K562 (cell line): ENCODE data around the gene SLC27A4. TPM values are rescaled to one million over a fixed set of nuclear protein-coding genes. Genes with fewer than 3 reads are reported as not detected.

Experiments
- FOXM1 ChIP-seq, 2 experiments: fragments of 450-650 bp in 1 of 2; sonication (generic) in 1 of 2; formaldehyde crosslinking in 1 of 2; IDR thresholded peaks; 2 replicates each; pipeline versions ENCODE4 v1.6.1 to v1.9.0; 2017 to 2022; ENCODE audit warnings: low read depth in 2 of 2, mild to moderate bottlenecking in 2 of 2, missing genetic modification reagents in 1 of 2, moderate library complexity in 1 of 2
- HEY1 ChIP-seq: fragments of 250-450 bp; sonication (Bioruptor Pico); IDR thresholded peaks from 2 replicates; pipeline ENCODE4 v1.5.0; 2020; ENCODE audit warnings: mild to moderate bottlenecking, moderate library complexity, borderline replicate concordance
- NFRKB ChIP-seq: fragments of 450-650 bp; IDR thresholded peaks from 2 replicates; pipeline ENCODE4 v1.6.1; 2016; ENCODE audit warnings: low read depth
- NFXL1 ChIP-seq: fragments of 450-650 bp; formaldehyde crosslinking; IDR thresholded peaks from 2 replicates; pipeline ENCODE4 v1.4.0; 2021; ENCODE audit warnings: mild to moderate bottlenecking
- RBM22 ChIP-seq: fragments of 200-400 bp; formaldehyde crosslinking; IDR thresholded peaks from 2 replicates; pipeline ENCODE4 v1.6.1; 2018; ENCODE audit warnings: low read length, low read depth; ENCODE audit not compliant: poor library complexity, severe bottlenecking
- SMAD1 ChIP-seq: fragments of 150-350 bp; IDR thresholded peaks from 2 replicates; pipeline ENCODE4 v1.6.1; 2014; ENCODE audit warnings: low read length, low read depth; ENCODE audit not compliant: partially characterized antibody
- TBP ChIP-seq: optimal IDR thresholded peaks from 2 replicates; pipeline ENCODE3; 2011; ENCODE audit warnings: low read depth, low read length, improper control_type of control experiment
- ZBTB17 ChIP-seq: fragments of 450-650 bp; formaldehyde crosslinking; IDR thresholded peaks from 2 replicates; pipeline ENCODE4 v1.4.0; 2020; ENCODE audit warnings: mild to moderate bottlenecking
- ZNF239 ChIP-seq: fragments of 250-450 bp; sonication (Bioruptor Pico); IDR thresholded peaks from 2 replicates; pipeline ENCODE4 v1.4.0; 2020; ENCODE audit warnings: mild to moderate bottlenecking
- polyA plus RNA-seq, 8 experiments: library from polyadenylated mRNA; depleted of rRNA in 4 of 8; stranded (reverse) in 5 of 8; unstranded in 3 of 8; fragments of >200 nt; fragmentation: Nextera tagmentation in 2 of 8; fragmentation: Illumina TruSeq in 1 of 8; extraction: Ambion mirVana in 2 of 8; extraction: Trizol in 1 of 8; gene quantifications; 2 replicates each; pipeline versions ENCODE4 v1.2.1 to v1.2.3, GENCODE V29; 2011 to 2014; ENCODE audit warnings: inconsistent platforms in 1 of 8, missing spikeins in 1 of 8
- total RNA-seq, 7 experiments: library from RNA; depleted of rRNA in 6 of 7; stranded (reverse); fragments of >200 nt in 6 of 7; fragmentation: Illumina TruSeq in 2 of 7; extraction: Trizol in 2 of 7; gene quantifications; 2 replicates each; pipeline versions ENCODE4 v1.2.1 to v1.2.3, GENCODE V29; 2011 to 2021; ENCODE audit warnings: low replicate concordance in 1 of 7
- TF ChIP-seq, protein P1 (sequence below): sonication (generic); formaldehyde crosslinking; IDR thresholded peaks from 2 replicates; pipeline ENCODE4 v1.8.1; 2023; ENCODE audit warnings: missing genetic modification reagents, mild to moderate bottlenecking, borderline replicate concordance
- TF ChIP-seq, protein P2 (sequence below): fragments of 250-450 bp; sonication (Bioruptor Pico); IDR thresholded peaks from 2 replicates; pipeline ENCODE4 v1.4.0; 2020; ENCODE audit warnings: mild to moderate bottlenecking
- TF ChIP-seq, protein P3 (sequence below): fragments of 450-650 bp; formaldehyde crosslinking; conservative IDR thresholded peaks from 2 replicates; pipeline ENCODE4 v1.4.0; 2022; ENCODE audit warnings: mild to moderate bottlenecking, missing genetic modification characterization
- TF ChIP-seq, protein P4 (sequence below): fragments of 250-450 bp; sonication (Bioruptor Pico); IDR thresholded peaks from 2 replicates; pipeline ENCODE4 v1.9.0; 2021; ENCODE audit warnings: mild to moderate bottlenecking
- TF ChIP-seq, protein P5 (sequence below), 3 experiments: IDR thresholded peaks in 2 of 3; conservative IDR thresholded peaks in 1 of 3; 2 replicates each; pipeline ENCODE4 v1.5.1; 2011 to 2012; ENCODE audit warnings: low read length in 3 of 3, mild to moderate bottlenecking in 3 of 3, control low read depth in 2 of 3, improper control_type of control experiment in 1 of 3, inconsistent platforms in 1 of 3, low read depth in 1 of 3, mixed read lengths in 1 of 3, moderate library complexity in 1 of 3; ENCODE audit not compliant: insufficient read depth in 2 of 3

The SLC27A4 gene
- total and polyA plus RNA-seq, 9 of the 15 experiments (the other 6 are each of a cell fraction or from before 2014, with no cell fraction given), result 0.25 to 35.7 (median 14.0) TPM

DNA sequence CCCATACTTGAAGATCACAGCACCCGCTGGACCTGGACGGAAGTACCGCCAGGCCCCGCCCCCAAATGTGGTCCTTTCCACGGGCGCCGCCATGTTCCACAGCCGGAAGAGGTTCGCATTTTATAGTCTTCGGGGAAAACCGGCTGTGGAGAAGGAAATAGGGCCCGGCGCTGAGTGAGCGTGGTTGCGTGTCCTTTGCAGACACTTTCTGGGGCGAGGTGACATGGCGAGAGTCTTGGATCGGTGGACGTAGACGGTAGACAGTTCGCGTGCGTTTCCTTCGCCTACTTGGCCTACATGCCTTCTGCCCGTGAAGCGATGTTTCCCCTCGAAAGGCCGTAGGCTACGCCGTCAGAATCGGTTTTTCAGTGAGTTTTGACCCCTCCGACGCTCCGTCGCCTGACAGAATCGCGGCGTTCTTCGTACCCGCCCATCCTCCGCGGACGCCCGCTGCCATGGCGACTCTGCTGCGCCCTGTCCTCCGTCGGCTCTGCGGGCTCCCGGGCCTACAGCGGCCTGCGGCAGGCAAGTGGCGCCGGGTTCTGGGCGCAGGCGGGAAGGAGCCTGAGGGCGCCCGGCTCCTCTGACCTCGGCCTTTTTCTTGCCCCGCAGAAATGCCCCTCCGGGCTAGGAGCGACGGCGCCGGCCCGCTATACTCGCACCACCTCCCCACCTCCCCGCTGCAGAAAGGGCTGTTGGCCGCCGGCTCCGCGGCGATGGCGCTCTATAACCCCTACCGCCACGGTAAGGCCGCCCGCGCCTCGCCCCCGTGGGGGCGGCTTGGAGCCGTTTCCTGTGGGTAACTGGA lies 17.7 kb upstream of the SLC27A4 start, which contains the start of the genes COQ4 and TRUB2 (continued):
- TF ChIP-seq, protein P1, sequence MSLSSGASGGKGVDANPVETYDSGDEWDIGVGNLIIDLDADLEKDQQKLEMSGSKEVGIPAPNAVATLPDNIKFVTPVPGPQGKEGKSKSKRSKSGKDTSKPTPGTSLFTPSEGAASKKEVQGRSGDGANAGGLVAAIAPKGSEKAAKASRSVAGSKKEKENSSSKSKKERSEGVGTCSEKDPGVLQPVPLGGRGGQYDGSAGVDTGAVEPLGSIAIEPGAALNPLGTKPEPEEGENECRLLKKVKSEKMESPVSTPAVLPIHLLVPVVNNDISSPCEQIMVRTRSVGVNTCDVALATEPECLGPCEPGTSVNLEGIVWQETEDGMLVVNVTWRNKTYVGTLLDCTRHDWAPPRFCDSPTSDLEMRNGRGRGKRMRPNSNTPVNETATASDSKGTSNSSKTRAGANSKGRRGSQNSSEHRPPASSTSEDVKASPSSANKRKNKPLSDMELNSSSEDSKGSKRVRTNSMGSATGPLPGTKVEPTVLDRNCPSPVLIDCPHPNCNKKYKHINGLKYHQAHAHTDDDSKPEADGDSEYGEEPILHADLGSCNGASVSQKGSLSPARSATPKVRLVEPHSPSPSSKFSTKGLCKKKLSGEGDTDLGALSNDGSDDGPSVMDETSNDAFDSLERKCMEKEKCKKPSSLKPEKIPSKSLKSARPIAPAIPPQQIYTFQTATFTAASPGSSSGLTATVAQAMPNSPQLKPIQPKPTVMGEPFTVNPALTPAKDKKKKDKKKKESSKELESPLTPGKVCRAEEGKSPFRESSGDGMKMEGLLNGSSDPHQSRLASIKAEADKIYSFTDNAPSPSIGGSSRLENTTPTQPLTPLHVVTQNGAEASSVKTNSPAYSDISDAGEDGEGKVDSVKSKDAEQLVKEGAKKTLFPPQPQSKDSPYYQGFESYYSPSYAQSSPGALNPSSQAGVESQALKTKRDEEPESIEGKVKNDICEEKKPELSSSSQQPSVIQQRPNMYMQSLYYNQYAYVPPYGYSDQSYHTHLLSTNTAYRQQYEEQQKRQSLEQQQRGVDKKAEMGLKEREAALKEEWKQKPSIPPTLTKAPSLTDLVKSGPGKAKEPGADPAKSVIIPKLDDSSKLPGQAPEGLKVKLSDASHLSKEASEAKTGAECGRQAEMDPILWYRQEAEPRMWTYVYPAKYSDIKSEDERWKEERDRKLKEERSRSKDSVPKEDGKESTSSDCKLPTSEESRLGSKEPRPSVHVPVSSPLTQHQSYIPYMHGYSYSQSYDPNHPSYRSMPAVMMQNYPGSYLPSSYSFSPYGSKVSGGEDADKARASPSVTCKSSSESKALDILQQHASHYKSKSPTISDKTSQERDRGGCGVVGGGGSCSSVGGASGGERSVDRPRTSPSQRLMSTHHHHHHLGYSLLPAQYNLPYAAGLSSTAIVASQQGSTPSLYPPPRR (CRISPR knock-in tag), result no peak
- TF ChIP-seq NFRKB (no peak), NFXL1 (CRISPR knock-in tag) (0 out of 2 replicates have a peak, but pooled peaks have one; percentile 44), RBM22 (peak; percentile 99), HEY1 (CRISPR knock-in tag) (no peak), ZBTB17 (CRISPR knock-in tag) (peak; percentile 79; the same call in 1 of the 2 replicates), TBP (peak; percentile 95), SMAD1 (peak; percentile 54), FOXM1 (IDR thresholded peaks at IDR 0.05; ENCODE audit: low read depth) (no peak), FOXM1 (CRISPR knock-in tag; IDR thresholded peaks at IDR 0.05; ENCODE audit: low read depth) (no peak), ZNF239 (peak; percentile 69; the same call in 1 of the 2 replicates)
- TF ChIP-seq, protein P2, sequence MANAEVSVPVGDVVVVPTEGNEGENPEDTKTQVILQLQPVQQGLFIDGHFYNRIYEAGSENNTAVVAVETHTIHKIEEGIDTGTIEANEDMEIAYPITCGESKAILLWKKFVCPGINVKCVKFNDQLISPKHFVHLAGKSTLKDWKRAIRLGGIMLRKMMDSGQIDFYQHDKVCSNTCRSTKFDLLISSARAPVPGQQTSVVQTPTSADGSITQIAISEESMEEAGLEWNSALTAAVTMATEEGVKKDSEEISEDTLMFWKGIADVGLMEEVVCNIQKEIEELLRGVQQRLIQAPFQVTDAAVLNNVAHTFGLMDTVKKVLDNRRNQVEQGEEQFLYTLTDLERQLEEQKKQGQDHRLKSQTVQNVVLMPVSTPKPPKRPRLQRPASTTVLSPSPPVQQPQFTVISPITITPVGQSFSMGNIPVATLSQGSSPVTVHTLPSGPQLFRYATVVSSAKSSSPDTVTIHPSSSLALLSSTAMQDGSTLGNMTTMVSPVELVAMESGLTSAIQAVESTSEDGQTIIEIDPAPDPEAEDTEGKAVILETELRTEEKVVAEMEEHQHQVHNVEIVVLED (CRISPR knock-in tag), result peak; percentile 91
- TF ChIP-seq, protein P3, sequence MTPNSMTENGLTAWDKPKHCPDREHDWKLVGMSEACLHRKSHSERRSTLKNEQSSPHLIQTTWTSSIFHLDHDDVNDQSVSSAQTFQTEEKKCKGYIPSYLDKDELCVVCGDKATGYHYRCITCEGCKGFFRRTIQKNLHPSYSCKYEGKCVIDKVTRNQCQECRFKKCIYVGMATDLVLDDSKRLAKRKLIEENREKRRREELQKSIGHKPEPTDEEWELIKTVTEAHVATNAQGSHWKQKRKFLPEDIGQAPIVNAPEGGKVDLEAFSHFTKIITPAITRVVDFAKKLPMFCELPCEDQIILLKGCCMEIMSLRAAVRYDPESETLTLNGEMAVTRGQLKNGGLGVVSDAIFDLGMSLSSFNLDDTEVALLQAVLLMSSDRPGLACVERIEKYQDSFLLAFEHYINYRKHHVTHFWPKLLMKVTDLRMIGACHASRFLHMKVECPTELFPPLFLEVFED, result peak; percentile 91
- TF ChIP-seq, protein P4, sequence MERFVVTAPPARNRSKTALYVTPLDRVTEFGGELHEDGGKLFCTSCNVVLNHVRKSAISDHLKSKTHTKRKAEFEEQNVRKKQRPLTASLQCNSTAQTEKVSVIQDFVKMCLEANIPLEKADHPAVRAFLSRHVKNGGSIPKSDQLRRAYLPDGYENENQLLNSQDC (CRISPR knock-in tag), result peak; percentile 21
- TF ChIP-seq, protein P5, sequence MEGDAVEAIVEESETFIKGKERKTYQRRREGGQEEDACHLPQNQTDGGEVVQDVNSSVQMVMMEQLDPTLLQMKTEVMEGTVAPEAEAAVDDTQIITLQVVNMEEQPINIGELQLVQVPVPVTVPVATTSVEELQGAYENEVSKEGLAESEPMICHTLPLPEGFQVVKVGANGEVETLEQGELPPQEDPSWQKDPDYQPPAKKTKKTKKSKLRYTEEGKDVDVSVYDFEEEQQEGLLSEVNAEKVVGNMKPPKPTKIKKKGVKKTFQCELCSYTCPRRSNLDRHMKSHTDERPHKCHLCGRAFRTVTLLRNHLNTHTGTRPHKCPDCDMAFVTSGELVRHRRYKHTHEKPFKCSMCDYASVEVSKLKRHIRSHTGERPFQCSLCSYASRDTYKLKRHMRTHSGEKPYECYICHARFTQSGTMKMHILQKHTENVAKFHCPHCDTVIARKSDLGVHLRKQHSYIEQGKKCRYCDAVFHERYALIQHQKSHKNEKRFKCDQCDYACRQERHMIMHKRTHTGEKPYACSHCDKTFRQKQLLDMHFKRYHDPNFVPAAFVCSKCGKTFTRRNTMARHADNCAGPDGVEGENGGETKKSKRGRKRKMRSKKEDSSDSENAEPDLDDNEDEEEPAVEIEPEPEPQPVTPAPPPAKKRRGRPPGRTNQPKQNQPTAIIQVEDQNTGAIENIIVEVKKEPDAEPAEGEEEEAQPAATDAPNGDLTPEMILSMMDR (IDR thresholded peaks at IDR 0.05 in 2 of 3, conservative IDR thresholded peaks at IDR 0.05 in 1 of 3; ENCODE audit: insufficient read depth in 2 of 3, low read depth in 1 of 3, low read length in 3 of 3), result peak in 2 of 3 experiments; percentile 32 to 37; a peak in 4 of 6 replicates
